Thyroid gland (tissue), 4 donors: Measurements from ENCODE around the gene NT5DC2.

ENCODE experiments used
- POLR2A ChIP-seq, 2 donors: fragments of 450-650 bp; IDR thresholded peaks; one replicate each; pipeline ENCODE4 v1.6.1; 2017; ENCODE audit warnings: antibody characterized with exemption in 2 of 2, mild to moderate bottlenecking in 2 of 2, moderate library complexity in 1 of 2
- TF ChIP-seq, protein P1 (sequence below), 6 experiments: fragments of 200-600 bp in 3 of 6; fragments of 450-650 bp in 3 of 6; sonication (generic) in 3 of 6; IDR thresholded peaks; one replicate each; pipeline ENCODE4 v1.5.1; 2016 to 2019; ENCODE audit warnings: antibody characterized with exemption in 6 of 6, mild to moderate bottlenecking in 2 of 6, inconsistent platforms in 1 of 6, moderate library complexity in 1 of 6

DNA sequence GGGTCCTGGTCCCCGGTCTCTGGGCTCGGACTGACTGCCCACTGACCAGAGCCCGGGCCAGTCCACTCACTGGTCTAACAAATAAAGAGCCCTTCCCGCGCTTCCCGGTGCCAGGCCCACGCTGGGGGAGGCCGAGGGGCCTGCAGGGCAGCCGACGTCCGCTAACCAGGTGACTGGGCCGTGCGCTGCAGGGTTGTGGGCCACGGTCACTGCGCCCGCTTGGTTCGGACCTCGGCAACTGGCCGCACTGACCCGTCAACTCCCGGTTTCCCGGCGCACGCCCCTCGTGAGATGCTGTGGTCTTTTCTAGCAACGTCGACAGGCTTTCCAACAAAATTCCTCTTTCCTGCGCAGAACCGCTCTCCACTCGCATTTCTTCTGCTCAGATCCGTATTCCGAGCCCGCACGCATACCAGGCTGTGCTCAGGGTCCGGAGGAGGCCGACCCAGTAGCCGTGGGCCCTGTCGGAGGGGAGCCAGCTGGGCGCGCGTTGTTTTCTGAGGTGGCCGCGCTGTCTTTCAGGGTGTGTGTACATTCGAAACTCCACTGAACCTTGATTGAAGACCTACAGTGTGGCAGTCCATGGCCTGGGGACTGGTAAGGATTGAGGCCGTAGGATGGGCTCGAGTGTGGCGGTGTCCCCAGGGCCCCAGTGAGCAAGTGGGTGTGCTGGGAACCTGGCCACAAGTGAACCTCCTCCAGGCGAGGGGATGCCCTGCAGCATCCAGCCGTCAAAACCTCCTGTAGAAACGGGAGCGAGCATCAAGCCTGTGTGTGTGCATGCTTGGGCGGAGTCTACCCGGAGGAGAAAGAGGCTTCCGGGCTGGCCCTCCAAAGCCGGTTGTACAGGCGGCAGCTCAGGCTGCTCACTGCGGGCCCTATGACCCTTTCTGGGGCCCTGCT, 875 bp upstream of the NT5DC2 start:
- no peak for TF ChIP-seq POLR2A (IDR thresholded peaks at IDR 0.05)
- TF ChIP-seq, protein P1, sequence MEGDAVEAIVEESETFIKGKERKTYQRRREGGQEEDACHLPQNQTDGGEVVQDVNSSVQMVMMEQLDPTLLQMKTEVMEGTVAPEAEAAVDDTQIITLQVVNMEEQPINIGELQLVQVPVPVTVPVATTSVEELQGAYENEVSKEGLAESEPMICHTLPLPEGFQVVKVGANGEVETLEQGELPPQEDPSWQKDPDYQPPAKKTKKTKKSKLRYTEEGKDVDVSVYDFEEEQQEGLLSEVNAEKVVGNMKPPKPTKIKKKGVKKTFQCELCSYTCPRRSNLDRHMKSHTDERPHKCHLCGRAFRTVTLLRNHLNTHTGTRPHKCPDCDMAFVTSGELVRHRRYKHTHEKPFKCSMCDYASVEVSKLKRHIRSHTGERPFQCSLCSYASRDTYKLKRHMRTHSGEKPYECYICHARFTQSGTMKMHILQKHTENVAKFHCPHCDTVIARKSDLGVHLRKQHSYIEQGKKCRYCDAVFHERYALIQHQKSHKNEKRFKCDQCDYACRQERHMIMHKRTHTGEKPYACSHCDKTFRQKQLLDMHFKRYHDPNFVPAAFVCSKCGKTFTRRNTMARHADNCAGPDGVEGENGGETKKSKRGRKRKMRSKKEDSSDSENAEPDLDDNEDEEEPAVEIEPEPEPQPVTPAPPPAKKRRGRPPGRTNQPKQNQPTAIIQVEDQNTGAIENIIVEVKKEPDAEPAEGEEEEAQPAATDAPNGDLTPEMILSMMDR (IDR thresholded peaks at IDR 0.05) = no peak
